ENCODE data around the gene ARL15.

ARL15 gene

DNA sequence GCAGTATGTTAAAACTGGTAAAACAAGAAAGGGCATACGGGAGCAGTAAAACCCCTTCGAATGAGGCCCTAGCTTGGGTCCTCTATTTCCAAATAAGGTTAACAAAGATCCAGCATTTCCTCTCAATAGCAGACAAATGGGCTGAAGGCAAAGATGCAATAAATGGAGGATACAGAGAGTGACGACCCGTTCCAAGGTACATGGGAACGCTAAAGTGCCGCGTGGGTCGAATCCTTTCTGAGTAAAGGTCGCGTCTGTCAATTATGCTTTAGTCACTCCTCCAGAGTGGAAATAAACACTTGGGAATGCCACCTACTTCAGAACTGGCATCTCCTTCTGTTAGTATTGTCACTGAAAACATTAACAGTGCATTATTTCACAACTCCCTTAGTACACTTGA, 24.7 kb downstream of the ARL15 start:
- no peak for DNase-seq (ENCODE audit: low spot score)

DNA sequence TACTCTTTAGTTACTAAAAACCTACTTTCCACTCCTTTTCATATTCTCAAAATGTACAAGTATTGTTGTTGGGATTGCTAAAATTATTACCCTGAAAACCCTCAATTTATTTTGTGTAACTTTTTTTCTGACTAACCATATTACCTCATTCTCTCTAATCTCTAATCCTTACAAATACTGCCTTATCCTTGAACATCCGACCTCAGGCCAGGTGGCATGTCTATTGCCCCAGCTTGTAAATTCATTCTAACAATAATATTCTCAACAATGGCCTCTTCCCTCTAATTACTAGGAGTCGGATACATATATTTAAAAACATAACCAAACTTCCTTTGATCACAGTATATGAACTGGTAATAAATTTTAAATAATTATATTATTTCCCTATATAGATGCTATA, 25.8 kb downstream of the ARL15 start:
- no peak for DNase-seq (ENCODE audit: low spot score)

DNA sequence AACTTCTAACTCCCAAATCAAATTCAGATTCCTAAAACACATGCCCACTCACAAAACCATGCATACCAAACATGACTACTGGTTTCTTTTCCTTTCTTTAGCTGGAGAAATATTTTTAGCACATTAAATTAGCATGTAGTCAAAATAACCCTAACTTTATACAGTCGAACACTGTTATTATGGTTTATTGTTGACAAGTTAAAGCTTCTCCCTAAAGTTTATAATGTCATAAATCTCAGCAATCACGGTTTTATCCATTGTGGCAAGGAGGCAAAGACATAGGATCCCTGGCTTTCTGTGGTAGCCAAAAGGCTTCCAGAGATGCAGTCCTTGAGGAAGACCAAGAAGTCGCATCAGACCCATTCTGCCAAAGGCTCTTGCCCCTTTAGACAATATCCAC, 27.5 kb downstream of the ARL15 start:
- DNase-seq (ENCODE audit: low spot score), result no peak

DNA sequence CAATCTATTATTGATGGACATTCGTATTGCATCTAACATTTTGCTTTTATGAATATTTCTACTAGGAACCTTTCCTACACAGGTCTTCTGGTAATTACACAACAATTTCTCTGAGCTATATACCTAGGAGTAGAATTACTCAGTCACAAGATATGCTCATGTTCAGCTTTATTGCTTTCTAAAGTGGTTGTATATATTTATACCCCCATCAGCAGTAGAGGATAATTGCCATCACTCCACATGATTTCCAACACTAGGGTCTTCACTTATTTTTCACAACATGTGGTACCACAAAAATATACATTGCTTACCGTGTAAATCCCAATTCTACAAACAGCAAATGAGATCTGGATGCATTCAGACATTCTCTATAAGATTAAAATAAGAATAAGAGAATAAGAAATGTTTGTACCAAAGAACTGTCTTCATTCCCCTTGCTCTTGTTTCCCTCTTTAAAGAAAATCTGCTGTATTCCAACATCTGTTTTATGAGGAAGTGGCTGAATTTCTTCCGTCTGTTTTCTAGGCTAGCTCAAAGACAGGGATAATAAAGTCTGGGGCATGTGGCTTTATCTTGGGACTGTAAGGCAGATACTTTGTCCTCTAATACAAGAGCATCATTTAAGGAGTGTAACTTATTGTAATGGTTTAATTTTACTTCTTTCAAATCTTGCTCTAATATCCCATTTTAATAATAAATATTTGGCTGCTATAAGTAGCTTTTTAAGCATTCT, 28.2 kb downstream of the ARL15 start:
- DNase-seq (ENCODE audit: low spot score), result no peak

DNA sequence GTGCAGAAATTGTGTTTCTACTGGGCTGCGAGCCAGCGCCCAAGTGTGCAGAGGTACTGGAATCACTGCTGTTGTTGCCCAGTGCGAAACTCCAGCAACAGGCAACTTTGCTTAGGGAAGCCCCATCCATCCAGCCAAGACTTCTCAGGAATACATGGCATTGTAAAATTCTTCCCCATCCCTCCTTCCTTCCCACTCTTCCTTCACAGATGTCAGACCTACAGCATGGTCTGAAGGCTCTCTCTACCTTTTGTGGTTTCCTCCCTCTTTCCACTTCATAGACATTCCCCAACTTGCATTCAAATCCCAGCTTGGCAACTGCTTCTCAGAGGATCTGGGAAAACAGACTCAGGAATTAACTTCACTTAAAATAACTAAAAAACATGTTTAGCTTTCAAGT, 30.4 kb downstream of the ARL15 start:
- no peak for DNase-seq (ENCODE audit: low spot score)

DNA sequence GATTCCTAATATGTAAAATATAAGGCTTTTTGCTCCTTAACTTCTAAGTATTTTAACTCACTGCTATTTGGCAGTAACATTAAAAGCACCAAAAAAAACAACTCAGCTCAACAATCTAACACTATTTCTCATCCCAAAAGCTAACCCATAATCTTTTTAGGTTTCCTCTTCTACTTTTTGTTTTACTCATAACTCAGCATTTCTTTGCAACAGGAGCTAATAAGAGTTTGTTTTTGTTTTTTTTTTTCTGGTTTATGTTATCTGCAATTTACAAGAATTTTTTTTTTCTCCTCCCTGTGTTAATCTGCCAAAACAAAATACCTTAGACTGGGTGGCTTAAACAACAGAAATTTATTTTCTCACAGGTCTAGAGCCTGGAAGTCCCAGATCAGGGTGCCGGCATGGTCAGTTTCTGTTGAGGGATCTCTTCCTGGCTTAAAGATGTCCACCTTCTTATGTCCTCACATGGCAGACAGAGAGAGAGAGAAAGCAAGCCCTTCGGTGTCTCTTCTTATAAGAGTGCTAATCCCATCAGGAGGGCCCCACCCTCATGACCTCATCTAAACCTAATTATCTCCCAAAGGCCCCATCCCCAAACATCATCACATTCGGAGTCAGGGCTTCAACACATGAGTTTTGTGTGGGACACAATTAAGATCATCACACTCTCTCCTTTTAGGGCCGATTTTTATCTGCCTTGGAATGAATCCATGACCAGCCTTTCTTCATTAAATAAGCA, 31.2 kb downstream of the ARL15 start:
- no peak for DNase-seq (ENCODE audit: low spot score)

DNA sequence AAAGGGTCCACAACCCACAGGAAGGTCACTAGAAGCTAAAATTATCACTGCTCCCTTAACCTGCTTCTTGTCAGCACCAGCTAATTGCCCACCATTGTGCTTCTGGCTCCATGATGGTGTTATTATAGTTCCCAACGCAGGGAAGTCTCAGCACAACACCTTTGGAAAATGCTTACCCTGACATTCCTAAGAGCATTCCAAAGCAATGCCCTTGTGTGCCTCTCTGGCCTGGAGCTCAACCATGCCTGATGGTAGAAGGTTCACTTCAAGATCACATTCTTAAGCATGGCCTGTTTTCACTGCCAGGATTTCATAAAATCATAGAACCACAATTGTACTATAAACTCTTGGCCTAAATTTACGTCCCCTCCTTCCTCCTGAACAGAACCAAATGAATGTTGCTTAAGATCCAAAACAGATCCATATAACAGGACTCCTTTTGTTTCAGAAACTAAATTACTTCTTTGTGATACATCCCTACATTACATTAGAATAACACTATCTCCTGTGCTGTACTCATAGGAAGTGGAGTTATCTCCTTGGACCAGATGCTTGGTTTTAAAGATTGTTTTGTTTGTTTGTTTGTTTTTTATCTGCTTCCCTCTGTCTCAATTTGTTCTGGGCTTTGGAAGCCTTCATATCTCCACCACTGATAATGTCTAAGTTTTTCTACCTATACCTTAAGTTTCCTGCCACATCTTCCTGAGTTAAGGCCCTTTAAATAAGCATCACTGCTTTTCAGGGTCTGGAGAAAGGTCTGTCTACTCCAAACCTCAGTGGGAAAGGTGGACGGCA, 32.1 kb downstream of the ARL15 start:
- DNase-seq (ENCODE audit: low spot score), result no peak

DNA sequence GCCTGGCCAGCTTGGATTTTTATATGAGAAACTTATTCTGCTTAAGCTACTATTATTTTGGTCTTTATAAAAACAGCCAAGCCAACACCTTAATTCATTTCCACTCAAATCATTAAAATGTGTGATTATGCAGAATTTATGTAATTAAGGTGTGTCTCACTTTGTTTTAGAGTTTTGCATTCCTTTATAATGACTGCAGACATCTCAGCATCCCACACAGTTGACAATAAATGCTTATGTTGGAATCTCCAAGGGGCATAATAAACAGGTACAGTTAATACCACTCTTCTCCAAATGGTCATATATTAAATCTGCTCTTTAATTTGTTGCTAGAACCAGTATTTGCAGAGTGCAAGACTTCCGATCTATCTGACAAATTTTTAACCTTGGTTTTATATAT, 34.3 kb downstream of the ARL15 start:
- no peak for DNase-seq (ENCODE audit: low spot score)

DNA sequence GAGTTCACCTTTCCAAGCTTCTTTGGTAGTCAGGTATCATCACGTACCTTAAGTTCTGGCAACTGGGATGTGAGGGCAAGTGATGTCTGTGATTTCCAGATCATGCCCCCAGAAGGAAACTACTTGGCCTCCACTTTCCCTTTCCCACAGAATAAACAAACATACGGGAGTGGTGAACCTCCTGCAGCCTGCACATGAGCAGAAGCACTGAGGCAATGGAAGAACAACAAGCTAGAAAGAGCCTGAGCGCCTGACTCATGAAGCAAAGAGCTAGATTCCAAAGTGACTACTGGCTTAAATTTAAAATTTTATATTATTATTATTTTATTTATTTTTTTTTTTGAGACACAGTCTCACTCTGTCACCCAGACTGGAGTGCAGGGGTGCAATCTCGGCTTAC, 35.0 kb downstream of the ARL15 start:
- no peak for DNase-seq (ENCODE audit: low spot score)

DNA sequence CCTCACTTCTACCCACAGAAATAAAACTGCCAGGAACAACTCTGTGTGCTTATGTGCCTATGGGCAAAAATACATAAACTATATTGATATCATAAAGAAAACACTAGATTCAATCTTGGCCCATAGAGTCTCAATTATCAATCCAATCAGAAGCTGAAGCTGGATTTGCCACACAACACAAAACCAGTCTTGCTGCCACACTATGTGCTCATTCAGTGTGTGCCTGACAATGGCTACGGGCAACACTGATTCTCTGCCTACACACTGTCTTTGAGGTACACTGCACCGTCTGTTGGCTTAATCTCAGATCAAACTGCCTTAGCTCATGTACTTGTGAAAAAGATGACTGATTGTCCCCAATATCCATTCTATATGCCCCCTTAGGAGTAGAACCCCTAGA, 35.4 kb downstream of the ARL15 start:
- DNase-seq (ENCODE audit: low spot score), result no peak

DNA sequence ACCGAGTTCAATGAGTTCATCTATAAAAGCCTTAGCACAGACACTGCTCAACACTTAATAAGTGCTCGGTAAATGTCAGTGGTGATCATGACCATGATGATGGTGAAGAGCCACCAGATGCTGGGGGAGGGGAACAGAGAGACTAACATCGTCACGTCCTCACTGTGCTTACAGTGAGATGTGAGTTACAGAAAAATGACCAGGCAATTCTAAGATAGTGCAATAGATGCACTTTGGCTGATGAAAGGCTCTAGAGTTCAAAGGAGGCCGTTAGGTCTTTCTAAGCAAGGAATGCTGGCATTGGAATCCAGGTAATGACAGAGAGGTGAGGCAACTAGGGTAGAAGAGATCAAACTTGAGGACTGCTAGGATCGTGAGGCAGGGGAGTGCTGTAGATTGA, 36.7 kb downstream of the ARL15 start:
- DNase-seq (ENCODE audit: low spot score), result no peak

DNA sequence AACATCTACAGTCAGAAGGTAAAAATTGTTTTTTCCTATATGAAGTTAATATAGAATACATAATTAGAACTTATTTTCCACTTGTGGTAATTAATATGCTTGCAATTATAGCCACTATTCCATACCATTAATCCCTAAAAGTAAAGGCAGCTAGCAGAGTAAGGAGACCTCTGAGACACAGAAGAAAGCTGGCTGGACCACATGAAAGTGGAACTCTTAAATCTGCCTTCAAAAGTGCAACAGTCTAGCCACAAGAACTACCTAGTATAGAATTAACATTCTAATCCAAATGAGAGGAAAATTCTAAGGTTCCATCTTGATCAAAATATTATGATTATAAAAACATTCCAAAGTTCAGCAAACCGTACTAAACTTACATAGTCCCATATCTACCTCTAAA, 37.6 kb downstream of the ARL15 start:
- DNase-seq (ENCODE audit: low spot score), result no peak

DNA sequence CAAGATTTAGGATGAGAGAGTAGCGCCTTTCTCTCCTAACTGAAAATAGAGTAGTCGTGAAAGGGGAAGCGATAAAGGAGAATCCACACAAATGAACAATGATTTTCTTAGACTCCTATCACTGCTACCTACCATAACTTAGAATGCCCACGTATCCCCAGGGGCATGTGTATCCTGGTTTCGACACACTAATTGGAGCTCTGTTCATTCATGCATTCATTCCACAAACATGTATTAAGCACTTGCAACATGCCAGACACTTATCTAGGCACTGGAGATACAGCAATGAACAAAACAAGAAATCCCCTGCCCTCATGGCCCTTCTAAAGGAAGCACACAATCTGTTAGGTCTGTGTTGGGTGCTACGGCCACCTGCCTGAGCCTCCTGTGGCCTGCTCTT, 40.0 kb downstream of the ARL15 start:
- DNase-seq (ENCODE audit: low spot score), result no peak

DNA sequence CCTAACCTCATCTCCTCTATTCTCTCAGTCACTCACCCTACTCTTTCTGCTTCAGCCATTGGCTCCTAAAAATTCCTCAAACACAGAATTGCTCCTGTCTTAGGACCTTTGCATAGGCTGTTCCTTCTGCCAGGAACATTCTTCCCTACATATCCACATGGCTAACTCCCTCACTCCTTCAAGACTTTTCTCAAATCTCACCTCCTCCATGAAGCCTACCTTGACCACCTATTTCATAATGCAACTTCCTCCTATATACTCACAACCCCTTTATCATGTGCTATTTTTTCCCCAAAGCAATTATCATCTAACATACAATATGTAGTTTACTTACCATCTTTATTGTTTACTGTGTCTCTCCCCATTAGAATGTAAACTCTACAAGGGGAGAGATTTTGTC, 45.8 kb downstream of the ARL15 start:
- no peak for DNase-seq (ENCODE audit: low spot score)

DNA sequence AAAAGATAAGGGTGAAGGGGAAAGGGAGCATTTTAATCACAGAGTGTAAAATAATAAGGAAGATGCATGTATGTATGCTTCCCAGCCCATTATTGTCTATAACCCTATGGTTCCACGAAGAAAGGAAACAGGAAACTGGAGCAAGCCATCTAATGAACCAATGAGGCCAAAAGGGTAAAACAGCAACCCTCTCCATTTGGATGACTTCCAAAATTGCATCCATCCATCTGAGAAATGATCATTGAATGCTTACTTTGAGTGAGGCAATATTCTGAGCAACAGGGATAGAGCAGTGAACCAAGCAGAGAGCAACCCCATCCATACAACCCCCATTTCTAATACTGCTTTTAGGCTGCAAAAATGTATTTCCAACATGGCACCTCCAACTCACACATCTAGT, 46.9 kb downstream of the ARL15 start:
- DNase-seq (ENCODE audit: low spot score), result no peak

DNA sequence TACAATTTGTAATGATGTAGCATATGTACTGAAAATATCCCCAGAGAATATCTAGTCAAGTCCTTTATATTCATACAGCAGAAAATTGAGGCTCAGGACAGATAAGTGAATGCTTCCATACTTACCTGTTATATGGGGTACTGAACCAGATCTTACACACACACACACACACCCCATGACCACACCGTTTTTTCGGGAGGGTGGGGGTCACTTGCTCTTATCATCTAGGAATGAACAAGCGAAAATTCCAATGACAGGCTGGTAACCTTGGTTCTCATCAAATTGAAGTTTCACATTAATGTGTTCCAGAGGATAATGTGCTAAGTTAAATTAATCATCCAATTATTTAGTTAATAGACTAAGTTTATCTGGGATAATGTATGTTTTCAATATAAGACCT, 48.8 kb downstream of the ARL15 start:
- no peak for DNase-seq (ENCODE audit: low spot score)

DNA sequence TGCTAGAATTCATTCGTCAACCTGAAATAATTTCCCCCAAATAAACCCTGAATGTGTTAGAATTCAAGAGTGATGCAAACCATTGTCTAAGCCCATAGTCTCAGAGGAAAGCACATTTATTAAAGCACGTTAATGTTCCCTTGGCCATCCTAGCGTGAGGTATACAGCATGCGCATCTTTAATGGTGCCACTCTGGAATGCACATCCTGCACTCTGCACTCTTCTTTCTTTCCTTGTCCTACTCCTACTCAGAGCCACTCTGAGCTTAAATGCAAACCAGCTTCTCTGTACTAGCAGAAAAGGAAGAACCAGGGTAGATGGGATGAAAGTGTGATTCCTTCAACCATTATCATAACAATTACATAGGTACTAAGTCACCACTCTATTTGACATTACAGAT, 50.4 kb downstream of the ARL15 start:
- DNase-seq (ENCODE audit: low spot score), result no peak

DNA sequence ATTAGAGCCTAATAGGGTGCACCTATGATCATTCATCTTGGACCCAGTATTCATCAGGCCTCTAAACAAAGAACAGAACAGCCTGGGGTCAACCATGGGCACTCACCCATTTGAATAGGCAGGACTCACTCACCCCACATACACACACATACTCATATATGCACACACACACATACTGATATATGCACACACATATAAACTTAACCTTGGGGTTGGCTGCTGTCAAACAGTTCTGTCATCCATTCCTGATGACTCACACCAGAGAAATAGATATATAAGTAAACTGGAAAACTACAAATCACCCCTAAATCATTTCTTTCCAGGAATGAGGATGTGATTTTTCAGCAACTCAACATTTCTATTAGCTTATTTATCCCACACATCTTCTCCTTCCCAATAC, 51.3 kb downstream of the ARL15 start:
- DNase-seq (ENCODE audit: low spot score), result no peak

DNA sequence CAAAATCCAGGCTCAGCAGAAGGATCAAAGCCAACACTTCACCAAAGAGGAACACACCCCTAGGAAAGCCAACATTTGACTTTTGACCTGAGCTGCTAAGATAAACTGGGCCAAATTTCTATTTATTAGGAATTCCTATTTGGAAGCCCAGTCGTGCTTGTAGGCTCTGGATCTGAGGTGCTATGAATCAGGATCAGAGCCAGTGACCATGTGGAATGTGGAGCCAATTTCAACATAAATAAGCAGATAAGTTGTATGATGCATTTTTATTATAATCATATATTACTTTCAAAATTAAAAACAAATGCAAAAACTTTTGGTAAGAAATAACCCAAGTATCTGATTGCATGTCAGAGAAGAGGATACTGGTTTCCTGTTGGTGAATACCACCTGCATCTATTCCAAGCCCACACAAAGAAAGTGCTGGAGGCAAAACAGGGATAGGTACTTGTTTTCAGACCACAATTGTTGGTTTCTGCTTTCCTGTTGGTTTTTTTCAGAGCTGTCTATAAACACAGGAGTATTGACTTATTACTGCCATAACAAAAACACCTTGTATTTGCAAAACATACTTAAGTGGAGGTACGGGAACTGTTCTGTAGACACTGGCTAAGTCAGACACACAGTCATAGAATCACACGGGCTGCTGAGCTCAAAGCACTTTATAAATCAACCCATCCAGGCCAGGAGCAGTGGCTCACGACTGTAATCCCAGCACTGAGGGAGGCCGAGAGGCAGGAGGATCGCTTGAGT, 52.8 kb downstream of the ARL15 start:
- no peak for DNase-seq (ENCODE audit: low spot score)

DNA sequence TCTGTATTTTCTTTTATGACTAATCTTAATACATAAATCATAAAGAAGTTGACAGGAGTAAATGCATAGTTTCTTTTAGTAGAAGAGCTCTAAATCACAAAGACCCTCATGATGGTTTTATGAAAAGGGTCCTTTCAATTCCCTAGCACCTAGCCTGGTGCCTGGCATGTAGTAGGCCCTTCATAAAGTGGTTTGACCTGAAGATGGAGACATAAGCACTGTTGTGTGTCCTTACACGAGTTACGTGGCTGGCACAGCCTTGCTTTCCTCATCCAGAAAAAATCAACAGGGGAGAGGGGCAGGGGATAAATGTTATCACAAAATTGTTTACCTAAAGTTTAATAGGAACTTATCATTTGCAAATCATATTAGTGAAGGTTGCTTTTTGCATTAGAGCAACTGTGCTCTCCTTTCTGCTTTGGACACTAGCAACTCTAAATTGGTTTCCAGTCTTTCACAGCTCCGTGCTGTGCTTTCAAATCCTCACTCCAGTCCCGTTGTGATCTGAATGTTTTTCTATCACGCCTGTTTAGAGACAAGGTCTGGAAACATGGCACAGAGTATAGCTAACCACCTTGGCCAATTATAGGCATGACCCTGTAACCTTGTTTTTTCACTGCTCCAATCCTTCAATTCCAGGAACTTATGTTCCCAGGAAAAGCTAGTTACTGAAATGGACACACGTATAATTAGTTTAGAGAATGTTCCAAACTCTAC, 55.7 kb downstream of the ARL15 start:
- no peak for DNase-seq (ENCODE audit: low spot score)

DNA sequence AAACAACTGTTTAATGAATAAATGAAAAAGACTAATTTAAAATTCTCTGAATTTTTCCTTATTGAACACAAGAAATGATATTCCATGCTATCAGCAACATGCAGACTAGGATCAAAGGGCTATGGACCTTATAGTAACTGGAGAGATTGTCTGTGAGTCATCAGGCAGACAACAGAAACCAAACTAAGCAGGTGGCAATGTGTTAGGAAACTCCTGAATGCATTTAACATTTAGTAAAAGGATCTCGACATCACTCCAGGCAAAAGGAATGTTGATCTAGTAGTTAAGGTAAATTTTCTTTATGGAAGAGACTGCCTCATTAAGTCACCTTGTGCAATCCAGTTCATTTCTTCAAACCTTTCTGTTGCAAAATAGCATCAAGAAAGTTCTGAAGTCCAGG, 58.4 kb downstream of the ARL15 start:
- DNase-seq (ENCODE audit: low spot score), result no peak

Data from AG08395 (cell line).